RCC 7860 (cell line): ENCODE measurements around the gene DCXR.
"Not testable (repeated sequence)": the region's sequence is repeated elsewhere in the genome, so short reads cannot be mapped to it uniquely, and the experiment has no call there.

Experiments used
- DNase-seq: peaks from one replicate; pipeline ENCODE4 v3.0.0-alpha.2; 2015; ENCODE audit warnings: low spot score
- FAIRE-seq: peaks from 2 replicates; lab custom pipeline; 2012; peaks lifted over from hg19 to GRCh38; lab: Jason Lieb, UNC

DCXR gene

DNA sequence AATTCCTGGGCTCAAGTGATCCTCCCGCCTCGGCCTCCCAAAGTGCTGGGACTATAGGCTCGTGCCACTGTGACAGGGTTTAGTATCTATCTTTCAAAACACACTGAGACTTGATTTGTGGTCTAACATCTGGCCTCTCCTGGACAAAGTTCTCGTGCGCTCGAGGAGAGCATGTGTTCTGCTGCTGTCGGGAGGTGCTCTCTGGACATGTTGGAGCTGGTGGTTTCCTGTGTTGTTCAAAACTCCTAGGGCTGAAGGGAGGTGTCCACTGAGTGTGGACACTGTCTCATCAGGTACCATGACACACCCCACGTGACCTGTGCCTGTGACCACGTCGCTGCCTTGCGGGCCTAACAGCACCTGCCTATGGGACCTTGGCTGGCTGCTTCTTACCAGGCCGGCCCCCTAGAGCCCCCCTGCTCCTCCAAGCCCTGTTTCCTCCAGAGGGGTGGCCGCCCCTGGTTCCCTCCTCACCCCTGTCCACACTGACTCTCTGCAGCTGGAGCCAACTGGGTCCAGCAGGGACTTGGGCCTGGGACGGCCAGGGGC lies 8.5 kb upstream of the DCXR start:
- FAIRE-seq (no peak), DNase-seq (no peak)

DNA sequence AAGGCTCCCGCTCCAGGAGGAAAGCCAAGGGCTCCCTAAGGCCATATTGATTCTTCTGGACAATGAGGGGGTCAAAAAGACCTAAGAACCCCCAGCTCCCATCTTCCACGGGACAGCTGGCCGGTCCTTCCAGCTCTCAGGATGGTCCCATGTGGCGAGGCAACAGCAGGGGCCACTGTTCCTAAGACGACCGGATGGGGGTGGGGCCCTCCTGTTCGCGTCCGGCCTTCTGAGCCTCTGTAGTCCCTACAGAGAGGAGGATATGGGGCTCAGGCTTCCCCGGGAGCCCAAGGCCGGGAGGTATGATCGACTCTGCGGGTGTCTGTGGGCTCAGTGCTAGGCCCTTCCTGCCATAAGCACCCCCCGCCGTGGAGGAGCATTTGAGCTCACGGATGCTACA lies 6.0 kb upstream of the DCXR start:
- no peak for FAIRE-seq
- no peak for DNase-seq

DNA sequence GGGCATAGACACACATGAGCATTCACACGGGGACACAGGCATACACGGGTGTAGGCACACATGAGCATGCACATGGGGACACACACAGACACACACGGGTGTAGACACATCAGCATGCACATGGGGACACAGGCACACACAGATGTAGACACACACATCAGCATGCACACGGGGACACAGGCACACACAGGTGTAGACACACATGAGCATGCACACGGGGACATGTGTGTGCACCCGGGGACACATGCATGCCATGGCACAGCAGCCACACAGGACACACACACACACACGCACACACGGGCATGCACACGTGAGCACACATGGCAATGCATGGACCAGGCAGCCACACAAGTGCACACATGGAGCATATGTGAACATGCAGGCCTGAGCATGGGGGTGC lies 5.2 kb upstream of the DCXR start:
- FAIRE-seq: no peak
- no peak for DNase-seq

DNA sequence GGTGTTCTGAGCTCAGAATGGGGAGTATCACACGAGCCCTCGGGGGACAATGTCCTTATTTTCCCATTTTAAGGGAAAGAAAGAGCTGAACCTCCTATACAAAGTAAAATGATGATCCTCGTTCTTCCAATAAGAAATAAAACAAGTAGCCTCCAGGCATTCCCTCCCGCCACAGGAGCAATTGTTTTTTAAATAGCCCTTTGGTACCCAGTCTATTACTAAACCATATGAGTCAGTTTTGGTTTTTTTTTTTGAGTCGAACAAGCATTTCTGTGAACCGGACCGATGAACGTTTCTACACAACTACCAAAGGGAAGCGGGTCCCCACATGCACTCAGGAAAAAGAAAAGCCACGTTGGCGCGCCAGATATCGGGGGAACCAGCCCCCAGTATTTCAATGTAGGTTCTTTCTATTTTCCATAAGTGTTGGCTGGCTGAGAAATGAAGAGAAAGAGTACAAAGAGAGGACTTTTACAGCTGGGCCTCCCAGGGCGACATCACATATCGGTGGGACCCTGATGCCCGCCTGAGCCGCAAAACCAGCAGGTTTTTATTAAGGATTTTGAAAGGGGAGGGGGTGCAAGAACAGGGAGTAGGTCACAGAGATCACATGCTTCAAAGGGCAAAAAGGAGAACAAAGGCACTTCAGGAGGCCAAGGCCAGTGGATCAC lies 3.8 kb upstream of the DCXR start:
- no peak for DNase-seq
- no peak for FAIRE-seq

DNA sequence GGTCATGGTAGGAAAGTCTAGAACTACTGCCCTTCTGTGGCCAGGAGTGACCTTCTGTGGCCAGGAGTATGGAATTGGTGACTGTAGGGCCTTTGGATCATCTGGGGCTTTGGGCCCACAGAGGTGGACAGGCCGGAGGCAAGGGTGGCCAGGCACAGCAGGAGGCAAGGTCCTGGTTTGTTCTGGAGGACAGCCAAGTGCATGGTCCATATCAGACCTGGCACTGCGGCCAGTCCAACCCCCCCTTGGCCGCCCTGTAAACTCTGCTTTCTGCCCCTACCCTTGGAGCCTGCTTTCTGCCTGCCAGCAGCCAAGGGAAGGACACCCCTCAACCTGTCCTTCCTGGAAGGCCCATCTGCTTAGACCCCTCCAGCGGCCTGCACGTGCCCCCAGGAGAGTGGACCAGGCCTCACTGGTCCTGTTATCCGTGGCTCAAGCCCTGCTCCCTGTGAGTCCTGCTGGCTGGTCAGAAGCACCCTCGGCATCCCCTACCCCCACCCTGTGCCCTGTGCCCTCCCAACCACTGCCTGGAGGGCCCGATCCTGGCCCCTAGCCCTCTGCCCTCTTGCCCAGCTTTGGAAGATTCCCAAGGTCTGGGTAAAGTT lies 2.3 kb upstream of the DCXR start:
- FAIRE-seq: peak; percentile 54
- peak; percentile 60 for DNase-seq

DNA sequence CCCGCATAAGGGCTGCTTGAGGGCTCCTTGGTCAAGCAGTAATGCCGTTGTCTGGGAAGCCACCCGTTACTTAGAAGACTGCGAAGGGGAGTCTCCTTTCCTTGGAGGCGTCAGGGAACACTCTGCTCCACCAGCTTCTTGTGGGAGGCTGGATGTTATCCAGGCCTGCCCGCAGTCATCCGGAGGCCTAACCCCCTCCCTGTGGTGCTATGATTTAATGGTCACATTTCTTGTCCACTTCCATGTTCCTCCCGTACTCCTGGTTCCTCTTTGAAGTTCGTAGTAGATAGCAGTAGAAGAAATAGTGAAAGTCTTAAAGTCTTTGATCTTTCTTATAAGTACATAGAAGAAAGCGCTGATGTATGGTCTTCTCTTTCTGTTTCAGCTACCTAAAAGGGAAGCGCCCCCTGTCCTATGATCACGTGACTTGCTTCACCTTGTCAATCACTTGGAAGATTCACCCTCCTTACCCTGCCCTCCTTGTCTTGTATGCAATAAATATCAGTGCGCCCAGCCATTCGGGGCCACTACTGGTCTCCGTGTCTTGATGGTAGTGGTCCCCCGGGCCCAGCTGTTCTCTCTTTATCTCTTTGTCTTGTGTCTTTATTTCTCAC lies 1.4 kb upstream of the DCXR start:
- not testable (repeated sequence) for FAIRE-seq, DNase-seq

DNA sequence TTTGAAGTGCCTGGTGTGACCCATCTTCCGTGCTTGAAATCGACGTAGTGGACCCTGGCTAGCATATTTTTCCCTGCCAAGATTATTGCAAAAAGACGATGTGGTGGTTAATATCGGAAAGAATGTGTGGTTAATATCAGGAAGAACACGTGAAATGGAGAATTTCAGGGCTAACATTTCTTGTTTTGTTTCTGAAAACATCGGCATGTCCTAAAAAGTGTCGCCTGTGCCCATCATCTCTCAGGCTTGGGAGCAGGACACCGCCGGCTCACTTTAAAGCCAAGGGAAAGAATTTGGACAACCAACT lies 345 bp upstream of the DCXR start:
- DNase-seq: no peak
- no peak for FAIRE-seq

DNA sequence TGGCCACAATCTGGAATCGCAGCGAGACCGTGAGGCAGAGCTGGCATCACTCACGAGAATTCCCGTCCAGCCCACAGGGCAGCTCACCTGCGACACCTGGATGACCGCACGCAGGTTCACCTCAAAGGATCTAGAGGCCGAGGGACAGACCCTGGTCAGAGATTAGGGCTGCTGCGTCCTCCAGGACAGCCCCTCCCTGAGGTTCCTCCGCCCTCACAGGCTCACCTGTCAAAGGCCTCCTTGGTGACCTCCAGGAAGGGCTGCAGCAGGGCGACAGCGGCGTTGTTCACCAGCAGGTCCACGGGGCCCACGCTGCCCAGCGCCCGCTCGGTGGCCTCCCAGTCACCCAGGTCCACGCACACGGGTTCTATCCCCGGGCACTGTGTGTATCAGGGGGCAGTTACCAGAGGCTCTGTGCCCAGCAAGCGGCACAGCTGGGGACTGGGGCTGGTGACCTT lies 834 bp downstream of the DCXR start:
- FAIRE-seq (no peak), DNase-seq (no peak)

DNA sequence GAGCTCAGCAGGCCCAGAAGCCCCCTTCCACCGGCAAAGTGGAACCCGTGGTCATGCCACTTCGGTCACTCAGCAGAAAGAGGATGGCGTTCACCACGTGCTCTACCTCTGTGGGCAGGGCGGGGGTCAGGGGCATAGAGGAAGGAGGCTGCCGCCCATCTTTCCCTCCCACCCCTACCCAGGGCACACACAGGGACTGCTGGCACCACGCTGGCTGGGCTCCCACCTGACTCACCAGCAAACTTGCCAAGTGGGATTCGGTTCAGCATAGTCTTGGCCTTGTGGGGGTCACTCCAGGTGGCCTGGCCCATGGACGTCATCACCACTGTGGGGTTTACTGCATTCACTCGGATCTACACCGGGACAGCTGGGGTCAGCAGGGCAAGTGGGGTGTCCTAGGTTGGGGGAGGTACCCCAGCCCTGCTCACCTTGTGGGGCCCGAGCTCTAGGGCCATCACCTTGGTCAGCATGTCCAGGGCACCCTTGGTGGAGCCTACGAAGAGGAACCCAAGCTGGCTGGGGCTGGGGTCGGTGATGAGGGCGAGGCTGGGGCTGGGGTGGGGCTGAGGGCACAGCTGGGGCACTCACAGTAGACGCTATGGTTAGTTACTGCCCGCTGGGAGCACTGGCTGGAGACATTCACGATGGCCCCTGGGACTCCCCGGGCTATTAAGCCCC lies 1.4 kb downstream of the DCXR start:
- DNase-seq (no peak), FAIRE-seq (no peak)

DNA sequence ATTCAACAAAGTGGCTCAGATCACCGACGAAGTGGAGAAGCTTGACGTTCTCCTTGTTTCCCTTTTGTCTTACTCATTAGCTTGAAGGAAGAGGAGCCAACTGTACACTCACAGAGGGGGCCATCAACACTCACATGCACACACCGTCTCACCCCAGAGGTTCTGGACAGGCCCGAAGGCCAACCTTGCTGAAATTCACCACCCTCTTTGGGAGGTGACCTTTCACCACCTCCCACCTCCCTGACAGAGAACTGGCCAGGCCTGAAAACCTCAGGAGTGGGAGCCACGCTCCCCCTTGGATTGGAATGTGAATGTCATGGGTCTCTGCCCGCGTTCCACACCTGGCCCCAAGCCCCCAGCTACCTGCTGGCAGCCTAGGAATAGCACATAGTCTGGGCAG lies 2.0 kb downstream of the DCXR start:
- DNase-seq: no peak
- FAIRE-seq: no peak

DNA sequence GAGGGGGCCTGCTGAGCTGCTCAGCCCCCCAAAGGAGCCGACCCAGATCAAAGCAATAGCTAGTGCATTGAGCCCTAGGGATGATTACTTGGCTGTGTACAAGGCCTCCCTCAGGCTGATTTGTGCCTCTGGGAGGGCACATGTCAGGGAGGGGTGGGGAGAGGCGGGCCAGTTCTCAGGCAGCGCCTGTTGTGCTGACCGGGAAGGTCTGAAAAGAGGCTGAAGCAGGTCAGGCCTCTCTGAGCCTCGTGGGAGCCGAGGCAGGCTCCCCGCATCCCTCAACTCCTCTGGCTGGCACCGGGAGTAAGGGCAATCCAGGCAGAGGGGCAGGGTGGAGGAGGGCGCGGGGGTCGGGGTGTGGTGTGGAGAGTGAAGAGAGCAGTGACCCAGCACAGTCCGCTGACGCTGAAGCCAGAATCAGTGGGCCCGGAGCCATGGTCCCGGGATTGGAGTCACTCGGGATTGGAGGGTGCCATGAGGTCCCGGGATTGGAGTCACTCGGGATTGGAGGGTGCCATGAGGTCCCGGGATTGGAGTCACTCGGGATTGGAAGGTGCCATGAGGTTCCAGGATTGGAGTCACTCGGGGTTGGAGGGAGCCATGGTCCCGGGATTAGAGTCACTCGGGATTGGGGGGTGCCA lies 3.0 kb downstream of the DCXR start:
- FAIRE-seq (no peak), DNase-seq (no peak)

DNA sequence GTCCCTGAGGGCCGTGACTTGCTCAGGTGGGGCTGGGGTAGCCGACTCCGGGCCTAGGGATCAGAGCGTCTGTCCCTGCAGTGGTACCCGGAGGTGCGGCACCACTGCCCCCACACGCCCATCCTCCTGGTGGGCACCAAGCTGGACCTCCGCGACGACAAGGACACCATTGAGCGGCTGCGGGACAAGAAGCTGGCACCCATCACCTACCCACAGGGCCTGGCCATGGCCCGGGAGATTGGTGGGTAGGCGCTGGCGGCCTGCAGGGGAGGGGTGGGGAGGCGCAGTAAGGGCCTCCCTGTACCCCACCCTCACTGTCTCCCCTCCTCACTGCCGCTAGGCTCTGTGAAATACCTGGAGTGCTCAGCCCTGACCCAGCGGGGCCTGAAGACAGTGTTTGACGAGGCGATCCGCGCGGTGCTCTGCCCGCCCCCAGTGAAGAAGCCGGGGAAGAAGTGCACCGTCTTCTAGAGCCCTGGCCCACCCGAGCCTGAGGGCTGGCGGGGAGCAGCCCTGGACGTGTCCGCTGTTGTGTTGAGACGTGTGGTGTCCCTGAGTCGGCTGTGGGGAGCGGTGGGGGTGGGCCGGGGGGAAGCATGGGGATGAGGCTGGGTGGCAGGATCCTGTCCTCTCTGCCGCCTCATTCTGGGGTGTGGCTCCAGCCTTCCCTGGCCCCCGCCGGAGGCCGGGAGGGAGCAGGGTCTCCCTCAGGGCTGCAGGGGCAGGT lies 4.0 kb downstream of the DCXR start:
- no peak for FAIRE-seq

DNA sequence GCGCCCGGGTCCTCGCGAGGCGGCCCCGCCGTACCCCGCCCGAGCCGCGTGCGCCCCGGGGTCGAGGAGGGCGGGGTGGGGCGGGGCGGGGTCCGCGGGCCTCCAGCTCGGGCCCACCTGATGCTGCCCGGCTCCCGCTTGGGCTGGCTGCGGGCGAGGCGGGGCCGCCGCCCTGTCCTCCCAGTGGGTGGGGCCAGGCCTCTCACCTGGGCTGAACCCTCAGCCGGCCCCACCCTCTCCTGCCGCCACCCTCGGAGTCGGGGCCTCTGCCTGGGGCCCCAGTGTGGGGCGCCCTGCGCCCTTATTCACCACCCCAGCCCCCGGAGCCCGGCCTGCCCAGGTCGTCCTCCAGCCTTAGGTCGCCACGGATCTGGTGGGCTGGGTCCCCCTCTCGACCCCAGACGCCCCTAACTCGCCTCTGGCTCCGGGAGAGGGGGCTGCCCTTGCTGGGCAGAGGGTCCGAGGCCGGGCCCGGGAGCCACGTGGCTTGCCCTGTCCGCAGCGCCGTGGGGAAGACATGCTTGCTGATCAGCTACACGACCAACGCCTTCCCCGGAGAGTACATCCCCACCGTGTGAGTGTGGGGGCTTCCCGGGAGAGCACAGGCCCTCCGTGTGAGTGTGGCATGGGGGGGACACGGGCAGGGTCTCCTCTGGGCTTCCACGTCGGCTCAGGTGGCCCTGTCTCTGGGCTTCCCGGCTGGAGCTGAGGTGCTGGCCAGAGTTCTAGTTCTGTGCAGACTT lies 5.4 kb downstream of the DCXR start:
- DNase-seq (no peak), FAIRE-seq (no peak)

More for the DNA sequence above, 4.0 kb downstream of the DCXR start:
- DNase-seq: no peak

DNA sequence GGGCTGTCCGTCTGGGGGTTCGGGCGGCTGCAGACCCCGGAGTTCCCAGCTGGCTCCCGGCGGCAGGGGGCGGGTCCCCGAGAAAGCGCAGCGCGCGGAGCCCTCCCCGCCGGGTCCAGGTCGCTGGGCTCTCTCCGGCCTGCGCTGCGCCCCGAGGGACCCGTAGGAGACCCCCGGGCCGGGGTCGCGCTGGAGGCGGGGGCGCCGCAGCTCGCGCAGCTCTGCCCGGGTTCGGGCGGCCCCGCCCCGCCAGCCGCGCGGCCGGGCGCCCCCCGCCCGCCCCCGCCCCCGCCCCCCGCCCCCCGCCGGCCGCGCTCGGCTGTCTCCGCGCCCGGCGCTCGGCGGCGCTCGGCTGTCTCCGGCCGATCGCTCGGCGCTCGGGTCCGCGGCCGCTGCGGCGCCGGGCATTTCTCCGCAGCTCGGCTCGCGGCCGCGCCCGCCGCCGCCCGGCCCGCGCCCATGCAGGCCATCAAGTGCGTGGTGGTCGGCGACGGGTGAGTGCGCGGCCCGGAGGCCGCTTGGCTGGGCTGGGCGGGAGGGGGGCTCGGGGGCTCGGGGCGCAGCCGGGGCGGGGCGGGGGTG lies 6.1 kb downstream of the DCXR start, which contains the start of gene RAC3:
Gene RAC3, plus strand, starts transcription at position 376 of the 582 bp plus-strand sequence. Its CDS starts 84 bp downstream, at position 460.
- DNase-seq (no peak), FAIRE-seq (no peak)

DNA sequence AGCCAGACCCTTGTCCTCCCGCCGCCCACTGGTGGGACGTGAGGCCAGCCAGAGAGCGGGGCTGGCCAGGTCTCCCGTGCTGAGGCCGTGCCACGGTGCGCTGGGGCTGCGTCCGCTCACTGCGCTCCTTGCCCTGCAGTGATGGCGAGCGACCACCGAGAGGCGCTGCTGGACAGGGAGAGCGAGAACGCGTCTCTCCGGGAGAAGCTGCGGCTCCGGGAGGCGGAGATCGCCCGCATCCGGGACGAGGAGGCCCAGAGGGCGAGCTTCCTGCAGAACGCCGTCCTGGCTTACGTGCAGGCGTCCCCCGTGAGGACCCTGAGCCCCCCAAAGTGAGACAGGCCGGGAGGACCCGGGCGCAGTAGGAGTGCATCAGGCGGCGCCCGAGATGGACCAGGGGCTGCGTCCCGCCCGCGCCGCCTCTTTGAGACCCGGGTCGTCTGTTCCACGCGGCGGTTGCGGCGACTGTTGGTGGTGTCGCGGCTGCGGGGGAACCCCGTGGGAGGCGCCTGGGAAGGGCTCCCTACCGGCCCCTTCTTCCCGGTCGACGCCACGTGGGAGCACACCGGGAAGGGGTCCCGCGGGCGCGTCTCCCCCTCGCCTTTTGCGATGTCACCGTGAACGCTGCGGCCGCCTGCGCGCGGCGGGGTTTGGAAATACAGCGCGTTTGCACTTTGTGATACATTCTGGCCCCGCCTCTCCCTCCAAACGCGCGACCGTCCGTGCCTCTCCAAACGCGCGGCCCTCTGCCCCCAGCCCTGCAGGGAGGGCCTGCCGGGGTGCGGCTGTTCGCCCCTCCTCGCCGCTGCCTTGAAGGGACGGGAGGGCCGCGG lies 6.8 kb downstream of the DCXR start:
- FAIRE-seq (no peak), DNase-seq (peak; percentile 46)

DNA sequence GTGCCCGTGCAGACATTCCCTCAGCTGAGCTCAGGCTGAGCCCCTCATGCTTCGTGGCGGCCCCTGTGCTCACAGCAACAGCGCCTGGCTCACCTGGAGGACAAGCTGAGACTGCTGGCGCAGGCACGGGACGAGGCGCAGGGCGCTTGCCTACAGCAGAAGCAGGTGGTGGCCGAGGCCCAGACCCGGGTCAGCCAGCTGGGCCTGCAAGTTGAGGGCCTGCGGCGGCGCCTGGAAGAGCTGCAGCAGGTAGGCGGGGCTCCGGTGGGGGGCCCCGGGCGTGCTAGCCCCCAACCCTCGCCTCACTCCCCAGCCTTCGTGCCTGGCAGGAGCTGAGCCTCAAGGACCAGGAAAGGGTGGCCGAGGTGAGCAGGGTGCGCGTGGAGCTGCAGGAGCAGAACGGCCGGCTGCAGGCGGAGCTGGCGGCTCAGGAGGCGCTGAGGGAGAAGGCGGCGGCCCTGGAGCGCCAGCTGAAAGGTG lies 7.5 kb downstream of the DCXR start:
- DNase-seq (no peak), FAIRE-seq (no peak)

DNA sequence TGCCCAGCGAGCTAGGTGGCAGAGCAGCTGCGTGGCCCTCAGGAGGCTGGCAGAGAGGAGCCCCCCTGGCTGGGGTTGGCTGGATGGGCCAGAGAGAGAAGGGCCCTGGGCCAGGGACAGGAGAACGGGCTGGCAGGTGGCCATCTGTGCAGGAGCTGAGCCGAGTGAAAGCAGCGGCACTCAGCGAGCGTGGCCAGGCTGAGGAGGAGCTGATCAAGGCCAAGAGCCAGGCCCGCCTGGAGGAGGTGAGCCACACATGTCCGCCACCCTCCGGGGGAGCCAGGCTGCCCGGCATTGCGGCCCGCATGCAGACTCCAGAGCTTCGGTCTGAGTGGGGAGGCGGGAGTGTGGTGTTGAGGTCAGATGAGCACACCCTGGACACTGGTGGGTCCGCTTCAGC lies 8.1 kb downstream of the DCXR start:
- no peak for FAIRE-seq

DNA sequence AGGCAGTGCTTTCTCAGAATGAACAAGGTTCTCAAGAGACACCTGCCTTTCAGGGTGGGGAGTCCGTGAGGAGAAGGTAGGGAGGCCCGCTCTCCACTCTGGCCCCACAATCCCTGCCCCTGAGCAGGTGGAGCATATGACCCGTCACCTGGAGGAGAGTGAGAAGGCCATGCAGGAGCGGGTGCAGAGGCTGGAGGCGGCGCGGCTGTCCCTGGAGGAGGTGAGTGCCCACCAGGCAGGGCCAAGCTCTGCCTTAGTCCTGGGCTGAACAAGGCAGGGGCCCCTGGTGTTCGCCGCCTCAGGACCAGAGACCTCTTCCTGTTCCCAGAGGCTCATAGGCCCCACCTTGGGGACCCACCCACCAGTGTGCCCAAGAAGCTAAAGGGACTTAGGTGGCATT lies 8.5 kb downstream of the DCXR start:
- no peak for FAIRE-seq
- no peak for DNase-seq

More for the DNA sequence above, 8.1 kb downstream of the DCXR start:
- DNase-seq: no peak
